Nucleus accumbens (tissue), 56 donors: ENCODE data around the gene CD2AP.
"Not testable (repeated sequence)": the region's sequence is repeated elsewhere in the genome, so short reads cannot be mapped to it uniquely, and the experiment has no call there.

Source experiments
- DNase-seq, 56 donors: peaks; one replicate each; lab custom pipeline; 2025; lab: John Stamatoyannopoulos, UW

The CD2AP gene

DNA sequence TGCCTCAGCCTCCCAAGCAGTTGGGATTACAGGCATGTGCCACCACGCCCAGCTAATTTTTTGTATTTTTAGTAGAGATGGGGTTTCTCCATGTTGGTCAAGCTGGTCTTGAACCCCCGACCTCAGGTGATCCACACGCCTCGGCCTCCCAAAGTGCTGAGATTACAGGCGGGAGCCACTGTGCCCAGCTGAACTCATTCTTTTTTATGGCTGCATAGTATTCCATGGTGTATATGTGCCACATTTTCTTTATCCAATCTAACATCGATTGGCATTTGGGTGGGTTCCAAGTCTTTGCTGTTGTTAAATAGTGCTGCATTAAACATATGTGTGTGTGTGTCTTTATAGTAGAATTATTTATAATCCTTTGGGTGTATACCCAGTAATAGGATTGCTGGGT, 78.9 kb downstream of the CD2AP start:
- not testable (repeated sequence) for DNase-seq

DNA sequence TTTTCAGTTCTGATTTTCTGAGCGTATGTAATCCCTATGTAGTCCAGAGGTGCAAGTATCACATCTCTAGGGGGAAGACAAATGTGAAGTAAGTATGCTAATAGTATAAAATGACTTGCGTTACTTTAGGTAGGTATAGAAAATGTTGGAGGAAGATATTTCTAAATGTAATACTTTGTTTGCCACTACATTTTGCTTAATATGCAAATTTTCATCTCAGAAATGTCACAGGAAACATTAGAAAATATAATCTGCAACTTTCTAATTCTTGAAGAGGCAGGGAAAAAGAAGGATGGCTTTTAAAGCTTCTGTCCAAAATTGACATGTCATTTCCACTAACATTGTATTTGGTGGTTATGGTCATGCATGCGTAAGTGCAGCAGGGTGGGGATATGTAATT, 85.6 kb downstream of the CD2AP start:
- no peak for DNase-seq

DNA sequence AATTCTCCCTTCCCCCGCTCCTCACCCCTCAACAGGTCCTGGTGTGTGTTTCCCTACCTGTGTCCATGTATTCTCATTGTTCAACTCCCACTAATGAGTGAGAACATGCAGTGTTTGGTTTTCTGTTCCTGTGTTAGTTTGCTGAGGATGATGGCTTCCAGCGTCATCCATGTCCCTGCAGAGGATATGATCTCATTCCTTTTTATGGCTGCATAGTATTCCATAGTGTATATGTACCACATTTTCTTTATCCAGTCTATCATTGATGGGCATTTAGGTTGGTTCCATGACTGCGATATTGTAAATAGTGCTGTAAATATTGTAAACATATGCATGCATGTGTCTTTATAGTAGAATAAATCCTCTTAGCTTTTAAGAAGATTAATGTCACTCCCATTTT, 89.0 kb downstream of the CD2AP start:
- DNase-seq = not testable (repeated sequence)

DNA sequence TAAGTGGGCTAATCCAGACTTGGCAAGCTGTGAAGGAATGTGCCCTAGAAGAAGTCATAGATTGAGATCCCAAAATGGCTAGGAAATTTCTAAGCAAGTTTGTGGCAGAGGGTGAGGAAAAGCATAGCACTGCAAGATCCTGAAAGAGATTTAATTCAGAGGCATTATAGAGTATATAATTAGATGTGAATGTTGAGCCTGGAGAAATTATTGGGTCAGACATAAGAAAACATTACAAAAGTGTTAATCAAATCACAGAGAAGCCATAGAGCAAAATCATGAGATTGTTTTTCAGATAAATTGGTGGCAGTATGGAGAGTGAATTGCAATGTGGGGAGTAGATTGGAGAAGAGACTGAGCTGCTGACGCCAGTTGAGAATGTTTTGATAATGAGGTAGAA, 90.0 kb downstream of the CD2AP start:
- DNase-seq = no peak

DNA sequence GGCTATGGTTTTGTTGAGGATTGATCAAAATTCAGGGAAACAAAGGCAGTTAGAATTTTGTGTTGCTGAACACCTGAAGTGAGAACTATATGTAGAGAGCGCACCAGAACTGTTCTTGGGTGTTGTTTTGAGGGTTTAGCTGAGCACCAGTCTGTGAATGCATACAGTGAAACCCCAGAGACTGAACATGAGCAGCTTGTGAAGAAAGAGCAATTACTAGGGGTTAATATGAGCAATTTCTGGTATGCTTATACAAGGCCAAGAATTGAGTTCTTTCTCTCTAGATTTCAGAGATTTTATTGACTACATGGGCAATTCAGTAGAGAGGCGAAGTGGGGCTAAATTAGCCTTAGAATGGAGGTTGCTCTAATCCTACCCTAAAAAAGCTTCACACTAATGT, 93.9 kb downstream of the CD2AP start:
- no peak for DNase-seq

DNA sequence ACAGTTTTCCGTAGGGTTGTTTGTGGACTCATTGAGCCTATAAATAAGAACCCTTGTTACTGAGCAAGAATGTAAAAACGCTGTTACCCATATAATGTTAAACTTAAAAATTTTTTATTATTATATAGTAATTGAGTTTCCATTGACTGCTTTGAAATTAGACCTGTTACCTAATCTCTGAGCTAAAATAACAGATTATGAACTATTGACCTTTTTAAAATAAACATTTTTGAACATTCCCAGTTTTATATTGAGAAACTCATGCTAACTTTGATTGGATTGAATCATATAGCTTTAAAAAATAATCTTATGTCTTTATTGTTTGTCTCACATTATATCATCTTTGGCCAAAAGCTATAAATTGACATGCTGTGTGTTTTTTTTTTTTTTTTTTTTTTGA, 95.5 kb downstream of the CD2AP start:
- no peak for DNase-seq

DNA sequence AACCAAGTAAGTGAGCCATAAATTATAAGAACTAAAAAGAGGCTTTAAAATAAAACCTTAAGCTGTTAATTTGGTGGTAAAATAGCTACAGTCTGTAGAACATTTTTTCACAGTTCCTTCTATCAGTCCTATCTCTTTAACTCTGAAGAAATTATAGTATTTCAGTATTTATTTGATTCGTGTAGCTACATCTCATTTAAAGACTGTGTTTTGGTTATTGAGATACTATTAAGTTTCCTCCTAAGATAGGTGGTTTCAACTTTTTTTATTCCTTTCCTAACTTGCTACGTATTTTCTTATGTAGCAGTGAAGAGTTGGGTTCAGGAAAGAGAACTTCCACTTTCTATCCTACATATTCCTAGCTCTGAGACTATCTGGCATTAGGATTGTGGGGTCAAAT, 97.2 kb downstream of the CD2AP start:
- DNase-seq = no peak

DNA sequence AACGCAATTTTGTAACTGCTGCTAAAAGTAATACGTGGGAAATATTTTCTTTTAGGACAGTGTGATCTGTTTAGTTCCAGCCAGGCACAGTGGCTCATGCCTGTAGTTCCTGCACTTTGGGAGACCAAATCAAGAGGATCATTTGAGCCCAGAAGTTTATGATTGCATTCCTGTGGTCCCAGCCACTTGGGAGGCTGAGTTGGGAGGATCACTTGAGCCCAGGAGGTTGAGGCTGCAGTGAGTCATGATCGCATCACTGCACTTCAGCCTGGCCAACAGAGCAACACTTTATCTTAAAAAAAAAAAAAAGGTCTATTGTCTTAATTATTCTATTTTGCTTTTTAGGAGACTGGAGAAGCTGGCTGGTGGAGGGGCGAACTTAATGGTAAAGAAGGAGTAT, 101.5 kb downstream of the CD2AP start:
- no peak for DNase-seq

DNA sequence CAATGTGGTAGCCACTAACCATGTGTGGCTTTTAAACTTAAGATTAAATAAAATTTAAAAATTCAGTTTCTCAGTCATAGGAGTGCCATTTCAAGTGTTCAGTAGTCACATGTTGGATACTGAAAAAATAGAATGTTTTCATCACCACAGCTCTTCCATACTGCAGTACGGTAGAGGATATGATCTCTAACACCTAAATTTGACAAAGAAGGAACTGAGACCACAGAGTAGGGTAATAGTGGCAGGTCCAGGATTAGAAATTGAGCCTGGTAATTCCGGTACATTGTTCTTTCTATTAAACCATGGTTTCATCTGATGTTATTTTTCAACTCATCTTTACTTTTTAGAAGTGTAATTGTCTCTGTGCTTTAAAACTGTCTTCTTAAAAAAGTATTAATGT, 104.0 kb downstream of the CD2AP start:
- no peak for DNase-seq

DNA sequence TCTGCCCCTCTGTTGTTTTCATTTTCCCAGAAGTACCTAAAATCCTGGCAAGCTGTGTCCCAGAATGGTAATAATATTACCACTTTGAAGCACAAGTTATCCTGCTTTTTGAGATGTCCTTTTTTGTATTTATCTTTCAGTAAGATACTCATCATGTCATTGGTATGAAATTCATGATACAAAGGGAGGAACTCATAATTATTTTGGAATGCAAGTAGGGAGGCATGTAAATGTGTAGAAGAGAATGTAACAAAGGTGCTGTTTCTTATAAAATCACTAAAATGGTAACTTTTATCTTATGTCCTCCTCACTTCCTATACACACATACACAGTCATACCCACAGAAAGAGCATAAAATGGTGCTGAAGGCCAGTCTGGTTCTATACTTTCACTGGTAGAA, 109.9 kb downstream of the CD2AP start:
- no peak for DNase-seq

DNA sequence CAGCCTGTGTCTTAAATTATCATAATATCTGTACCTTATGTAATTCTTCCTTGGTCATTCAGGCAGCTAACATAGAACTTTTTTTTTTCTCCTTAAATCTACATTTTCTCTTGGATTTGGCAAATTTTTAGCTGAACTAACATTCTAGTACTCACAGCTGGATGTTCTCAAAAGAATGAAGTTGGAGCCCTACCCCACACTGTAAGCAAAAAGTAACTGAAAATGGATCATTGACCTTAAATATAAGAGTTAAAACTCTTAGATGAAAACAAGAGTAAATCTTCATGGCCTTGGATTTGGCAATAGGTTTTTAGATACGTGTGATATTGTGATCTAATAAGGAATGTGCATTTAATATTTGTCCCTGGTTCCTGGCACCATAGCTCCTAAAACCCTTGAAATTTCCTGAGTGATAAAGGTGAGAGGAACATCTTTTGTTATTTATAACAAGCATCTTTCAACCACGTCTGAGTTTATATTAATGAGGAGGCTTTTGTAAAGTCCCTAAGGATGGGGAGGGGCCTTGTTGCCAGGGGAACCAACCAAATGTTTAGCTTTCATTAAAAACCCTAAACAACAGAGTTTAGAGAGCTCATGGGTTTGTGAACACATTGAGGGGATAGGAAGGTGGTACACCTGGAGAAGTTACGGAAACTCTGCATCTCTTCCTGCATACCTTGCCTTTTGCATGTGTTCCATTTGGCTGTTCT, 114.7 kb downstream of the CD2AP start:
- DNase-seq = no peak

DNA sequence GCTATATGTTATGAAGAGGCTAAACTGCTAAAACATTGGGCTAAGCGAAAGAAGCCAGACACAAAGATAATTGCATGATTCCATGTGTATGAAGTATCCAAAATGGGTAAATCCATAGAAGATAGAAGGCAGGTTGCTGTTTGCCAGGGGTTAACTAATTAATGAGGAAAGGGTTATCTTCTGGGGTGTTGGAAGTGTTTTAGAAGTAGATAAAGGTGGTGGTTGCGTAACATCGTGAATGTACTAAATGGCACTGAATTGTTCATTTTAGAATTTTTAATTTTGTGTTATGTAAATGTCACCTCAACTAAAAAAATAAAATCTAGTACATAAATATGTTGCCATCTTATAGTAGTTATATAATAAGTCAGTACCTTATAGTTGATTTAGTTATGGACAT, 116.4 kb downstream of the CD2AP start:
- DNase-seq = no peak

DNA sequence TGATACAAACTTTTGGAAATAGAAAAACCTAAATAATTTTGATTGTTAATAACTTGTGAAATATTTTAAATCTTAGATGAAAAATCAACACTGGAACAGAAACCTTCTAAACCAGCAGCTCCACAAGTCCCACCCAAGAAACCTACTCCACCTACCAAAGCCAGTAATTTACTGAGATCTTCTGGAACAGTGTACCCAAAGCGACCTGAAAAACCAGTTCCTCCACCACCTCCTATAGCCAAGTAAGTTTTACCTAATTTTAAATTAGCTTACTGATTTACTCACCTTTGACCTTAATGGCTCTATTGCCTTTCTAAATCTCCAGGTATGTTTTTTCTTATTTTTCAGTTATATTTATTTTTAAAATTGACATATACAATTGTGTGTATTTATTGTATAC, 118.2 kb downstream of the CD2AP start:
- no peak for DNase-seq

DNA sequence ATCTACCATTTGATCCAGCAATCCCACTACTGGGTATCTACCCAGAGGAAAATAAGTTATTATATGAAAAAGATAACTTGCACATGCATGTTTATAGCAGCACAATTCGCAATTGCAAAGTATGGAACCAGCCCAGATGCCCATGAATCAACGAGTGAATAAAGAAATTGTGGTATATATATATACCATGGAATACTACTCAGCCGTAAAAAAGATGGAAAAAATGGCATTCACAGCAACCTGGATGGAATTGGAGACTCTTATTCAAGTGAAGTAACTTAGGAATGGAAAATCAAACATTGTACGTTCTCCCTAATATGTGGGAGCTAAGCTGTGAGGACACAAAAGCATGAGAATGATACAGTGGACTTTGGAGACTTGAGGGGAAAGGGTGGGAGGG, 120.8 kb downstream of the CD2AP start:
- no peak for DNase-seq

DNA sequence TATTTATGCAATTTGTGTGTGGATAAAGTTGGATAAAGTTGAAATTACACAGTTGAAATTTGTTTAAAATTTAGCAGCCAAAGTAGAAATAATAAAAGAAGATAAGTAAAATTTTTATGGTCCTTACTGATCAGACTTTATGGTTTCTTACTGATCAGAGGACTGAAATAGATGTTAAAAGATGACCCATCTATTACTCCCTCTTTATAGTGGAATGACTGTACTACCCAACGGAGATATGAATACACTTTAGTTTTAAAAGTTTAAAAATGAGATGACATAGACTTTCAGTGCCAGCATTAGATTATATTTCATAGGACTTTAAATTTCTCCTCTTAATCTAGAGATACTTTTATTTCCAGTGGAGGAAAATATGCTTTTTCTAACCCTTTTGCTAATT, 121.9 kb downstream of the CD2AP start:
- DNase-seq = no peak

DNA sequence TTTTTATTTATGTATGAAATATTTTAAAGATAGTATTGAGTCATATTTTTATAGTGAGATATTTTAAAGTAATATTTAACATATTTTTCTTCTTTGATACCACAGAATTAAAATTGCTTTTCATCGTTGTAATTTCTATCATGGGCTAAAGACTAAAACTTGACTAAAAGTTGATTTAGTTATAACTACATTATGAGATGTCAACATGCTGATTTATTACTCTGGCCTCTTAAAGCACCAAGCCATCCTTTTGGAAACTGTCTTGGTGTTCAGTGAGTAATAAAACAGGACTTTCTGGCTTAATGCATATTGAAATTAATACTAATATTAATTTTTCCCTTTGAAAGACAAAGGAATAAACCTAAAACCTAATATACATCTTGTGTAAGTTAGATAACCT, 125.6 kb downstream of the CD2AP start:
- no peak for DNase-seq

DNA sequence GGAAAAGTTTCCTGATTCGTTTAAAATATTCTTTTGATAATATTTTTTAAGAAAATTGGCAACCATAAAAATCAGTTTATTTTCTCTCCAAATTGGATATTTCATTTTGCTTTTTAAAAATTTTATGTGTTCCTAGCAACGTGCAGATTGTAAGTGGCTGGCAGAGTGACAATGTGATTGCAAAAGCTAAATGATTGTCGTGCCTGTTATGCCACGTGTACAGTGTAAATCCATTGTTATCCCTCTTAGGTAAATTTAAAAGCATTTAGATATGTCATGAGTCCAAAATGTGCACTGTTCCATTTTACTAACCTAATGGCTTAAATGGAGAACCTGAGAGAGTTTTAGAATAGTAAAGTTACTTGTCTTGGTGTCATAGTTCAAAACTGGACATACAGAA, 126.4 kb downstream of the CD2AP start:
- no peak for DNase-seq

DNA sequence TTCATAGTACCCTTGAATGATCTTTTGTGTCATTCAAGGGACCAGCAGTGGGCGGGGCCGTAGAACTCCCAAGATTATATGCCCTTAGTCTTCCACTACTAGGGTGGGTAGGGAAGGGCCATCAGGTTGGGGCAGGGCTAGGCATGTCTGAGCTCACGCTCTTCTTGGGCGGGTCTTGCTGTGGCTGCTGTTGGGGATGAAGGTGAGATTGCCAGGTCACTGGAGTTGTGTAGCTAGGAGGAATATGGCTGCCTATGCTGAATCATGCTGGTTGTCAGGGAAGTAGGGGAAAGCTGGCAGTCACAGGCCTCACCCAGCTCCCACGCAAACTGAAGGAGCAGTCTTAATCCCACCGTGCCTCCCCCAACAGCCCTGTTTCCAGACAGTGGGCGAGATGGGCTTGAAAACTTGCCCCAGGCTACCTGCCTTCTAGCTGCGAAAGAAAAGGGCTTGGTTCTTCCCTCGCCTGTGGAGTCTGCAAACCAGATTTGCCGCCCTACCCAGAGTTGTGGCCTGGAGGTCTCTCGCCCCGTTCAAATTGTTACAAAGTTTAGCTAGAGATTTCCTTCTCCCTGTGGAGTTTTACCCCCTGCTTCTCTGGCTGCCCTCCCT, 144.4 kb downstream of the CD2AP start:
- DNase-seq = no peak

DNA sequence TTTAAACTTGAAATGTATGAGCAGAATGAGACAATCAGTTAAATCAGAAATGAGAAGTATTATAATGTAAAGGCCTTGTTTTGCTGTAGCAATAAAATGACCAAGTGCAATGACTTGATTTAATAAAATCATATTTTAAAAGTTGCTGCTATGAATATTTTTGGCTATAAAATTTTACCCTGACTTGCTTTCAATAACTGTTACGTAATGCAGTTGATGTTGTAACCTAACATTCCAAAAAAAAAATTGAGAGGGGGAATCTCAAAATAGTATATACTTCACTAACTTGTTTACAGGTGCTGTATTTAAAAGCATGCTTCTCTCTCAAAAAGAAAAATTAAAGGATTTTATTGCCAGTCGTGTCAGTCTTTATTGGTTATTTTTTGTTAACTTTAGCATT, 149.2 kb downstream of the CD2AP start:
- DNase-seq = no peak

DNA sequence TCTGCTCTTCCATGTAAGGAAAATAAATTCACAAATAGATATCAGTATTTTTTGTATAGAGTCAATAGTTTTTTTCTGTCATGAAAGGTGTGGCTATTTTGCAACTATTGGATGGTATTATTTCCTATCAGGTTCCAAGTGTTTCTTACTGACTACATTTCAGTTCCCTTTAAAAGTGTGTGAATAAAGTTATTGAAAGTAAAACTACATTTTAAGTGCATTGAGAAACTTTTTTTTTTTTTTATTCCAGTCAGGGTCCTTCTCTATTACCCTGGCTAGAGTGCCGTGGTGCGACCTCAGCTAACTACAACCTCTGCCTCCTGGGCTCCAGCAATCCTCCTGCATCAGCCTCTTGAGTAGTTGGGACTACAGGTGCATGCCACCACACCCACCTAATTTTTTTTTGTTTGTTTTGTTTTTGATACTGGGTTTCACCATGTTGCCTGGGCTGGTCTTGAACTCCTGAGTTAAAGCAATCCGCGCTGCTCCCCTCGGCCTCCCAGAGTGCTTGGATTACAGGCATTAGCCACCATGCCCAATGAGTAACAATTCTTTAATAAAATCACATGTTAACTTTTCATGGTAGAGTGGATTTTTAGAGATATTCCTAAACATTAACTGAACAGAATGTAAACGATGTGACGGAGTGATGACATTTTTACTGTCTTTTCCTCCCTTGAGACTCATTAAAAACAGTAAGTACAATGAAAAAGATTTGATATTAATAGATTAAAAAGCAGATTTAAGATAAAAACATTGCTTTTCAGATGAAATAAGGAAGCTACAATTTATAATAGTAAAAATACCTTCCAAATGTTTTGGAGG, 151.1 kb downstream of the CD2AP start:
- DNase-seq = no peak

DNA sequence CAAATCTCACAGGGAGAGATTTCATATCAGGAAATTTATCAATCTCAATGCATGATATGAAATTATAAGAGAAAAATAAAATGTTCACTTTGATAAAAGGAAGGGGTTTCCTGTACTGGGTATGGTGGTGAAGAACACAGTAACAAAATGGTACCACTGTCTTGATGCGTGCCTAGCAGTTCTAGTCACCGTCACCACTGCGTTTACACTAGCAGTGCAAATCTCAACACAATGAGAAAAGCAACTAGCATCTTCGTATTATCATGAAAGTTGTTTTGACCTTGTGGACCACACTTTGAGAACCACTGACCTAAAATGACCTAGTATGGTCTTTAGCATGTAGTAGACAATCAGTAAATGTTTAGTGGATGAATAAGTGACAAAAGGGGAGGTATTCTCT, 152.4 kb downstream of the CD2AP start:
- DNase-seq = no peak

DNA sequence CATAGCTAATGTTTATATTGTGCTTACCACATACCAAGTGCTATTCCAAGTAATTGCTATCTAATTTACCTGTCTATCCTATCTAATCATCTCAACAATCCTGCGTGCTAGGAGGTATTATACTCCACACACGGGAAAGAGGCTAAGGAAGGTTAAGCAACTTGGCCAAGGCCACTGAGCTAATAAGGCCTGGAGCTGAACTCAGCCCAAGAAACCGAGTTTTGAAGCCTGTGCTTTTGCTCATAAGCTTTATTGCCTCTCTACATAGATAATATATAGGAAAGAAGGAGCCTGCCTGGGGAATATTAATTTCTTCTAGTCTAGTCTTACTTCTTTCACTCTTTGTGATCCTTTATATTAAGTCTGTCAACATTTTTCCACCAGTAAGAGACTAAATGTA, 153.0 kb downstream of the CD2AP start:
- no peak for DNase-seq
